Transverse colon (tissue), 4 donors: ENCODE results near the gene ABO.

Source experiments
- EP300 ChIP-seq: sonication (generic); formaldehyde crosslinking; IDR thresholded peaks from one replicate; pipeline ENCODE4 v1.6.1; 2017; ENCODE audit warnings: antibody characterized with exemption, low read depth
- POLR2A ChIP-seq: fragments of 450-650 bp; IDR thresholded peaks from one replicate; pipeline ENCODE4 v1.6.1; 2016; ENCODE audit warnings: antibody characterized with exemption, mild to moderate bottlenecking, moderate library complexity
- POLR2AphosphoS5 ChIP-seq, 3 donors: sonication (generic); formaldehyde crosslinking; IDR thresholded peaks; one replicate each; pipeline ENCODE4 v1.6.1; 2016; ENCODE audit warnings: antibody characterized with exemption in 3 of 3
- TF ChIP-seq, protein P1 (sequence below), 5 experiments: fragments of 200-600 bp in 3 of 5; fragments of 450-650 bp in 2 of 5; sonication (generic) in 3 of 5; IDR thresholded peaks; 1 replicate in 2 of 5; 2 replicates in 3 of 5; pipeline ENCODE4 v1.5.1; 2016 to 2017; ENCODE audit warnings: antibody characterized with exemption in 5 of 5, inconsistent platforms in 3 of 5, mild to moderate bottlenecking in 2 of 5, moderate library complexity in 1 of 5

DNA sequence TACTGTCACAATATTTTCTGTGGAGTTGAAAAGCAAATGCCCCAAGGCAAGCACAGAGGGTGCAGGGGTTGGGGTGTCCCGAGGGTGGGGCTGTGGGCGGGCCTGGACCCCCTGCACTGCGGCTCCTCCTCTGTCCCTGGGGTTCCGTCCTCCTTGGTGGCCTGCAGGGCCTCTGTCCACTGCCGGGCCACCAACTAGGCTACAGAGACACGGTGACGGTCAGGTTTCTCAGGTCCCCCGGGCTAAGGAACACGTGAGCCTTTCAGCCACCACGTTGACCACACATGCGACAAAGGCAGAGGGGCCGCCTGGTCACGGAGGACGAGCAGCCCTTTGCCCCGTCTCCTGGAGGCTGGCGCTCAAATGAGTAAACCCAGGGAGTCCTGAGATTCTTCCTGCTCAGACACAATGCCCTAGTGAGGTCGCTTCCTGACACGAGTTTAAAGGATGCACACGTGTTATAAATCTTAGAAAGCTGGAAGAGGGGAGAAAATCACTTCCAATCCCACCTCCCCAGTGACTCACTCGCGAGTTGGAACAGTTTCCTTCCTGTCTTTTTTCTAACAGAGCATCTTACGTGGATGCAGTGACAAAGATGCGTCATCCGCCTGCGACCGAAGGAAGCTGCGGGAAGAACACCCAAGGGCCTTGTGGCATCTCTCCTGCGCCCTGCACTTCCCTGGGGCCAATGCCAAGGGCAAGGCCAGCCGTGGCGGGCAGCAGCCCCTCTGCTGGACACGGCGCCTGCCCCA is 41.1 kb downstream of the ABO start:
- TF ChIP-seq, protein P1, sequence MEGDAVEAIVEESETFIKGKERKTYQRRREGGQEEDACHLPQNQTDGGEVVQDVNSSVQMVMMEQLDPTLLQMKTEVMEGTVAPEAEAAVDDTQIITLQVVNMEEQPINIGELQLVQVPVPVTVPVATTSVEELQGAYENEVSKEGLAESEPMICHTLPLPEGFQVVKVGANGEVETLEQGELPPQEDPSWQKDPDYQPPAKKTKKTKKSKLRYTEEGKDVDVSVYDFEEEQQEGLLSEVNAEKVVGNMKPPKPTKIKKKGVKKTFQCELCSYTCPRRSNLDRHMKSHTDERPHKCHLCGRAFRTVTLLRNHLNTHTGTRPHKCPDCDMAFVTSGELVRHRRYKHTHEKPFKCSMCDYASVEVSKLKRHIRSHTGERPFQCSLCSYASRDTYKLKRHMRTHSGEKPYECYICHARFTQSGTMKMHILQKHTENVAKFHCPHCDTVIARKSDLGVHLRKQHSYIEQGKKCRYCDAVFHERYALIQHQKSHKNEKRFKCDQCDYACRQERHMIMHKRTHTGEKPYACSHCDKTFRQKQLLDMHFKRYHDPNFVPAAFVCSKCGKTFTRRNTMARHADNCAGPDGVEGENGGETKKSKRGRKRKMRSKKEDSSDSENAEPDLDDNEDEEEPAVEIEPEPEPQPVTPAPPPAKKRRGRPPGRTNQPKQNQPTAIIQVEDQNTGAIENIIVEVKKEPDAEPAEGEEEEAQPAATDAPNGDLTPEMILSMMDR (IDR thresholded peaks at IDR 0.05), result no peak
- TF ChIP-seq POLR2A, result no peak
- TF ChIP-seq POLR2AphosphoS5 (IDR thresholded peaks at IDR 0.05), result no peak
- TF ChIP-seq EP300, result no peak
